HL-60 (cell line): ENCODE results near the gene BMP8B.

ENCODE experiments used
- DNase-seq, 2 experiments: peaks; one replicate each; pipeline ENCODE4 v3.0.0-alpha.2; 2010 to 2020; ENCODE audit warnings: low read depth in 1 of 2, low spot score in 1 of 2
- H3K27ac ChIP-seq: fragments of 250-450 bp; sonication (Bioruptor Pico); replicated peaks from 2 replicates; pipeline ENCODE4 v1.5.1; 2020; ENCODE audit warnings: mild to moderate bottlenecking, moderate library complexity
- H3K27me3 ChIP-seq: fragments of 250-450 bp; sonication (Bioruptor Pico); 2 replicates; pipeline ENCODE4 v1.5.1; 2021; ENCODE audit warnings: mild to moderate bottlenecking, moderate library complexity; ENCODE audit not compliant: insufficient read depth, poor library complexity, severe bottlenecking
- H3K4me3 ChIP-seq: replicated peaks from 2 replicates; pipeline ENCODE4 v1.5.1; 2011; ENCODE audit warnings: mild to moderate bottlenecking, control low read depth, low read length; ENCODE audit not compliant: insufficient read depth
- GABPA ChIP-seq: IDR thresholded peaks from 2 replicates; pipeline ENCODE4 v1.6.1; 2012; ENCODE audit warnings: low read depth
- POLR2AphosphoS5 ChIP-seq: IDR thresholded peaks from 2 replicates; pipeline ENCODE4 v1.6.1; 2012; ENCODE audit warnings: low read depth
- SPI1 ChIP-seq: IDR thresholded peaks from 2 replicates; pipeline ENCODE4 v1.6.1; 2012; ENCODE audit warnings: low read depth, mild to moderate bottlenecking, borderline replicate concordance
- TF ChIP-seq, protein P1 (sequence below): IDR thresholded peaks from one replicate; pipeline ENCODE4 v1.5.1; 2011; ENCODE audit warnings: low read length, control low read depth, inconsistent platforms; ENCODE audit not compliant: insufficient read depth
- TF ChIP-seq, protein P2 (sequence below): IDR thresholded peaks from 2 replicates; pipeline ENCODE4 v1.6.1; 2012; ENCODE audit warnings: low read depth; ENCODE audit not compliant: insufficient replicate concordance

Gene BMP8B

DNA sequence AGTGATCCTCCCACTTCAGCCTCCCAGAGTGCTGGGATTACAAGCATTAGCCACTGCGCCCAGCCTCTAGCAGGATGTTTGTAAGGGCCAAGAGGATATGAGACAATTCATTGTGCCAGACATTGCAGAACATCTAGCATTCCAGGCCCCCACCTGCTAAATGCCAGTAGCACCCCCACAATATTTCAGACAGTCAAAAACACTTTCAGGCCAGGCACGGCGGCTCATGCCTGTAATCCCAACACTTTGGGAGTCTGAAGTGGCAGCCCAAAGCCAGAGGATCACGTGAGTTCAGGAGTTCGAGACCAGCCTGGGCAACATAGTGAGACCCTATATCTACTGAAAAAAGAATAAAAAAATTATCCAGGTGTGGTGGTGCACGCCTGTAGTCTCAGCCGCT lies 37.1 kb downstream of the BMP8B start:
- DNase-seq = no peak
- H3K27ac ChIP-seq = no peak overlapping the region
- TF ChIP-seq GABPA = no peak
- TF ChIP-seq, protein P1, sequence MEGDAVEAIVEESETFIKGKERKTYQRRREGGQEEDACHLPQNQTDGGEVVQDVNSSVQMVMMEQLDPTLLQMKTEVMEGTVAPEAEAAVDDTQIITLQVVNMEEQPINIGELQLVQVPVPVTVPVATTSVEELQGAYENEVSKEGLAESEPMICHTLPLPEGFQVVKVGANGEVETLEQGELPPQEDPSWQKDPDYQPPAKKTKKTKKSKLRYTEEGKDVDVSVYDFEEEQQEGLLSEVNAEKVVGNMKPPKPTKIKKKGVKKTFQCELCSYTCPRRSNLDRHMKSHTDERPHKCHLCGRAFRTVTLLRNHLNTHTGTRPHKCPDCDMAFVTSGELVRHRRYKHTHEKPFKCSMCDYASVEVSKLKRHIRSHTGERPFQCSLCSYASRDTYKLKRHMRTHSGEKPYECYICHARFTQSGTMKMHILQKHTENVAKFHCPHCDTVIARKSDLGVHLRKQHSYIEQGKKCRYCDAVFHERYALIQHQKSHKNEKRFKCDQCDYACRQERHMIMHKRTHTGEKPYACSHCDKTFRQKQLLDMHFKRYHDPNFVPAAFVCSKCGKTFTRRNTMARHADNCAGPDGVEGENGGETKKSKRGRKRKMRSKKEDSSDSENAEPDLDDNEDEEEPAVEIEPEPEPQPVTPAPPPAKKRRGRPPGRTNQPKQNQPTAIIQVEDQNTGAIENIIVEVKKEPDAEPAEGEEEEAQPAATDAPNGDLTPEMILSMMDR = no peak
- TF ChIP-seq, protein P2, sequence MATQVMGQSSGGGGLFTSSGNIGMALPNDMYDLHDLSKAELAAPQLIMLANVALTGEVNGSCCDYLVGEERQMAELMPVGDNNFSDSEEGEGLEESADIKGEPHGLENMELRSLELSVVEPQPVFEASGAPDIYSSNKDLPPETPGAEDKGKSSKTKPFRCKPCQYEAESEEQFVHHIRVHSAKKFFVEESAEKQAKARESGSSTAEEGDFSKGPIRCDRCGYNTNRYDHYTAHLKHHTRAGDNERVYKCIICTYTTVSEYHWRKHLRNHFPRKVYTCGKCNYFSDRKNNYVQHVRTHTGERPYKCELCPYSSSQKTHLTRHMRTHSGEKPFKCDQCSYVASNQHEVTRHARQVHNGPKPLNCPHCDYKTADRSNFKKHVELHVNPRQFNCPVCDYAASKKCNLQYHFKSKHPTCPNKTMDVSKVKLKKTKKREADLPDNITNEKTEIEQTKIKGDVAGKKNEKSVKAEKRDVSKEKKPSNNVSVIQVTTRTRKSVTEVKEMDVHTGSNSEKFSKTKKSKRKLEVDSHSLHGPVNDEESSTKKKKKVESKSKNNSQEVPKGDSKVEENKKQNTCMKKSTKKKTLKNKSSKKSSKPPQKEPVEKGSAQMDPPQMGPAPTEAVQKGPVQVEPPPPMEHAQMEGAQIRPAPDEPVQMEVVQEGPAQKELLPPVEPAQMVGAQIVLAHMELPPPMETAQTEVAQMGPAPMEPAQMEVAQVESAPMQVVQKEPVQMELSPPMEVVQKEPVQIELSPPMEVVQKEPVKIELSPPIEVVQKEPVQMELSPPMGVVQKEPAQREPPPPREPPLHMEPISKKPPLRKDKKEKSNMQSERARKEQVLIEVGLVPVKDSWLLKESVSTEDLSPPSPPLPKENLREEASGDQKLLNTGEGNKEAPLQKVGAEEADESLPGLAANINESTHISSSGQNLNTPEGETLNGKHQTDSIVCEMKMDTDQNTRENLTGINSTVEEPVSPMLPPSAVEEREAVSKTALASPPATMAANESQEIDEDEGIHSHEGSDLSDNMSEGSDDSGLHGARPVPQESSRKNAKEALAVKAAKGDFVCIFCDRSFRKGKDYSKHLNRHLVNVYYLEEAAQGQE = no peak
- no peak for TF ChIP-seq POLR2AphosphoS5
- no peak for TF ChIP-seq SPI1
- no peak overlapping the region for H3K4me3 ChIP-seq
- no peaks in the 10 kb centered on the region for H3K27me3 ChIP-seq

DNA sequence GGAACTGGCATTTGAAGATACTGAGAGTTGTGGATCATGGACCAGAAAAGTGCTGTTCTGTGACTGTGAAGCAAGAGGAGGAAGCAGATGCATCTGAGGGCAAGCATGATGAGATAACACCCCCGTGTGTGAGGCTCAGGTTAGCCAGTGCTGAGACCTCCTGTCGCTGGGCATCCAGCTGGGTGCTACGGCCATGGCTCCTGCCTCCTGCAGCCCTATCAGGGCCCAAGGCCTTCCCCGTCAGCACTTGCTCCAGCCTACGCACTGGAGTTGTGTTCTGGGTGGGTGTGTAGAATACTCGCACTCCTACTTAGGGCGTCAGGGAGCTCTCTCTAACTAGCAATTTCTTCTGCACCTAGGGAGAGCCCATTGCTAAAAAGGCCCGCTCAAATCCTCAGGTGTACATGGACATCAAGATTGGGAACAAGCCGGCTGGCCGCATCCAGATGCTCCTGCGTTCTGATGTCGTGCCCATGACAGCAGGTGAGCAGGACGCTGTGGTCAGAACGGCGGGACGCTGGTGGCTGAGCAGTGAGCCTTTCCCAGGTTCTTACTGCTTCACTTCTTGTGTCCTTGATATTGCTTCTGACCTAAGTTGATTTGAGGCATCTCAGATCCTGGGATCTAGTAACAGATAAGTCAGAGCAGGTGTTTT lies 43.5 kb downstream of the BMP8B start:
- no peak for TF ChIP-seq POLR2AphosphoS5
- TF ChIP-seq SPI1 = no peak
- Histone ChIP-seq H3K4me3 (no peak overlapping the region), H3K27ac (no peak overlapping the region), H3K27me3 (no peaks in the 10 kb centered on the region)
- no peak for DNase-seq

DNA sequence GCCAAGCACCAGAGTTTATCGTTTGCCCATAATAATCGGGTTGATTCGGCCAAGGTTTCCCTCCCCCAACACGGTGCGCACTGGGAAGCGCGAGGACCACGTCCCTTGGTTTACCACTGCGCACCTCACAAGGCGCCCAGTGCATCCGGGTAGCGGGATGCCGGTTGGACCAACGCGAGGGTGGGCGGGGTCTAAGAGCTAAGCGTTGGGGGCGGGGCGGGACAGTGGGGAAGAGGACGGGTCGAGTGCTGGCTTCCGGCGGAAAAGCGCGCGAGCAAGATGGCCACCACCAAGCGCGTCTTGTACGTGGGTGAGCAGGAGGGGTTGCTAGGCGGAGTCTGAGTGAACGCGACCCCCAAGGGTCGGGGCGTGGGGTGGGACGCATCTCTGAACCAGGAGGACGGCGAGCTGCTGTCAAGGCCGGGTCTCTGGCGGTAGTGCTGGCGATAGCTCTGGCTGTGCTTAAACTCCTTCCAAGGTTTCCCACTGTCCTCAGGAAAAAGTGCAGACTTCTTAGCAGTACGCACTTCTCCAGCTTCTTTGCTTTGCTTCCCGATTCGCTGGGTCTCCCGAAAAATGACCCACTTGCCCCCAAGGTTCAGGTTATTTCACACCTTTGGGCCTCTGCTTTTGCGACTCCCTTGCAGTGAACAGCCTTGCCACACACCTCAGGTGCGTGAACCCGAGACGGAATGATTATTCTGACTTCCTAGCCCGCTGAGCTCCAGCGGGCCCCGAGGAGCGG lies 49.9 kb downstream of the BMP8B start, which contains the start of gene PPIE:
PPIE (plus strand) TSS at position 261 of the 745 bp plus-strand sequence; CDS start at position 280, 19 bp downstream.
- no peak for TF ChIP-seq SPI1
- TF ChIP-seq, protein P2 = no peak
- peak; percentile 78 for TF ChIP-seq GABPA
- peak; percentile 92 for TF ChIP-seq POLR2AphosphoS5
- Histone ChIP-seq H3K27ac (peak within 1 kb of the TSS; percentile 75), H3K27me3 (no peaks in the 10 kb centered on the region), H3K4me3 (peak within 1 kb of the TSS; percentile 89)
- DNase-seq = peak; percentile 91 to 96

DNA sequence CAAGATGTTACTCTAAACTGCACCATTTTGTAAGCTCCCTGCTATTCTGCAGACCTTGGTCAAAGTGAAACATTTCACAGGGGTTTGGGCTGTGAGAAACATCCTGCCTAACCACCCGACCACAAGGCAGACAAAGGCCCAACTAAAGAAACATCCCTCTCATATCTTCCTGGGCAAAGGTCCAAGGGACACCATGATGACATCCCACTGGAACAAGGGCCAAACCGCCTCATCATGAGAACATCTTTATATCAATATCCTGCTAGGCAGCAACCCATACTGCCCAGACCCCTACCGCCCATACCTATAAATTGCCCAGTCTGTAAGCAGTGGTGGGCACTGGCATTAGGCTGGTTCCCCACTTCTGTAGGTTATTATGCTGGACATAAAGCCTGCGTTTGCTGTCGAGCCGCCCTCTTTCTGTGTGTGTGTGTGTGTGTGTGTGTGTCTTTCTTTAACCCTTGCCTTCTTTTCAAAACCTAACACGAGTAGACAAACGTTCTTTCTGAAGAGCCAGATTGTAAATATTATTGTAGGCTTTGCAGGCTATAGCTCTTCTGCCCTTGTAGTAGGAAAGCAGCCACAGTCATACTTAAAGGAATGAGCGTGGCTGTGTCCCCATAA lies 51.0 kb downstream of the BMP8B start:
- no peak overlapping the region for H3K4me3 ChIP-seq
- no peak overlapping the region for H3K27ac ChIP-seq
- H3K27me3 ChIP-seq = peaks cover 2% of the 10 kb centered on the region
- no peak for DNase-seq
- no peak for TF ChIP-seq POLR2AphosphoS5
- TF ChIP-seq SPI1 = no peak
- TF ChIP-seq, protein P1 = no peak
- no peak for TF ChIP-seq GABPA
- TF ChIP-seq, protein P2 = no peak
